Neural cell (in vitro differentiated cells): ENCODE measurements around the gene DCBLD1. TPM values are rescaled to one million over a fixed set of nuclear protein-coding genes. Genes with fewer than 3 reads are reported as not detected.

Experiments
- H2AFZ ChIP-seq: fragments of 200-600, 300-800 bp; sonication (generic), shearing (Covaris generic); 2 replicates; pipeline ENCODE4 v1.6.0; 2014; ENCODE audit warnings: low read depth, mild to moderate bottlenecking, antibody characterized with exemption, low read length, moderate library complexity
- H3F3A ChIP-seq: fragments of 200-600 bp; shearing (Covaris generic); 2 replicates; pipeline ENCODE4 v1.6.1; 2016; ENCODE audit warnings: mild to moderate bottlenecking, moderate library complexity, mixed read lengths, antibody characterized with exemption, low read length; ENCODE audit not compliant: insufficient read depth, poor library complexity, severe bottlenecking
- H3K27ac ChIP-seq: fragments of 200-600, 300-800 bp; sonication (generic), shearing (Covaris generic); 2 replicates; pipeline ENCODE4 v1.5.1; 2014; ENCODE audit warnings: mild to moderate bottlenecking, low read length, moderate library complexity
- H3K27me3 ChIP-seq: fragments of 300-800, 200-600 bp; sonication (generic), shearing (Covaris generic); 2 replicates; pipeline ENCODE4 v1.6.0; 2014; ENCODE audit warnings: mild to moderate bottlenecking, low read depth, low read length, moderate library complexity; ENCODE audit not compliant: insufficient read depth
- H3K36me3 ChIP-seq: fragments of 300-800, 200-600 bp; sonication (generic), shearing (Covaris generic); 2 replicates; pipeline ENCODE4 v1.5.1; 2014; ENCODE audit warnings: mild to moderate bottlenecking, antibody characterized with exemption, low read length, moderate library complexity; ENCODE audit not compliant: insufficient read depth
- H3K4me2 ChIP-seq: fragments of 300-800, 200-600 bp; sonication (generic), shearing (Covaris generic); 2 replicates; pipeline ENCODE4 v1.6.0; 2014; ENCODE audit warnings: mild to moderate bottlenecking, low read length
- H3K4me3 ChIP-seq: fragments of 300-800, 200-600 bp; sonication (generic), shearing (Covaris generic); 2 replicates; pipeline ENCODE4 v1.5.1; 2014; ENCODE audit warnings: mild to moderate bottlenecking, low read length, moderate library complexity
- H3K79me2 ChIP-seq: fragments of 200-600 bp; shearing (Covaris generic); replicated peaks from 2 replicates; pipeline ENCODE4 v1.6.0; 2014; ENCODE audit warnings: mild to moderate bottlenecking, low read length, moderate library complexity; ENCODE audit not compliant: insufficient read depth
- H3K9ac ChIP-seq: fragments of 300-800, 200-600 bp; sonication (generic), shearing (Covaris generic); 2 replicates; pipeline ENCODE4 v1.6.1; 2016; ENCODE audit warnings: mild to moderate bottlenecking, low read length, mixed read lengths
- H3K9me2 ChIP-seq: fragments of 200-600 bp; shearing (Covaris generic); 2 replicates; pipeline ENCODE4 v1.6.1; 2016; ENCODE audit warnings: mild to moderate bottlenecking, low read length, mixed read lengths; ENCODE audit not compliant: insufficient read depth
- H3K9me3 ChIP-seq: fragments of 200-600, 300-800 bp; sonication (generic), shearing (Covaris generic); 2 replicates; pipeline ENCODE4 v1.6.1; 2016; ENCODE audit warnings: mild to moderate bottlenecking, mixed run types, low read length, moderate library complexity, mixed read lengths
- H4K20me1 ChIP-seq: fragments of 200-600 bp; shearing (Covaris generic); 2 replicates; pipeline ENCODE4 v1.6.1; 2016; ENCODE audit warnings: mild to moderate bottlenecking, mixed run types; ENCODE audit not compliant: insufficient read depth
- CTCF ChIP-seq: fragments of 450-650 bp; IDR thresholded peaks from 2 replicates; pipeline ENCODE4 v1.5.1; 2014; ENCODE audit warnings: antibody characterized with exemption, mild to moderate bottlenecking, moderate library complexity; ENCODE audit not compliant: poor library complexity, severe bottlenecking
- EP300 ChIP-seq: fragments of 450-650 bp; conservative IDR thresholded peaks from 2 replicates; pipeline ENCODE4 v1.6.1; 2014; ENCODE audit warnings: antibody characterized with exemption, mild to moderate bottlenecking, moderate library complexity; ENCODE audit not compliant: poor library complexity, severe bottlenecking
- EZH2 ChIP-seq: fragments of 200-600, 300-800 bp; shearing (Covaris generic), sonication (generic); IDR thresholded peaks from 2 replicates; pipeline ENCODE4 v1.6.1; 2014; ENCODE audit warnings: antibody characterized with exemption, low read length, borderline replicate concordance, mild to moderate bottlenecking; ENCODE audit not compliant: insufficient read depth, poor library complexity, severe bottlenecking
- MXI1 ChIP-seq: fragments of 450-650 bp; conservative IDR thresholded peaks from 2 replicates; pipeline ENCODE4 v1.6.1; 2014; ENCODE audit warnings: antibody characterized with exemption, mild to moderate bottlenecking; ENCODE audit not compliant: poor library complexity, severe bottlenecking
- POLR2AphosphoS5 ChIP-seq: IDR thresholded peaks from 2 replicates; pipeline ENCODE4 v1.6.1; 2012
- RAD21 ChIP-seq: fragments of 450-650 bp; conservative IDR thresholded peaks from 2 replicates; pipeline ENCODE4 v1.6.1; 2014; ENCODE audit warnings: antibody characterized with exemption, mild to moderate bottlenecking, moderate library complexity
- REST ChIP-seq: IDR thresholded peaks from 2 replicates; pipeline ENCODE4 v1.6.1; 2012; ENCODE audit warnings: borderline replicate concordance
- SMC3 ChIP-seq: fragments of 450-650 bp; conservative IDR thresholded peaks from 2 replicates; pipeline ENCODE4 v1.6.1; 2014; ENCODE audit warnings: antibody characterized with exemption, mild to moderate bottlenecking, moderate library complexity; ENCODE audit not compliant: poor library complexity
- TAF1 ChIP-seq: IDR thresholded peaks from 2 replicates; pipeline ENCODE4 v1.6.1; 2012; ENCODE audit warnings: low read depth
- polyA plus RNA-seq: library from polyadenylated mRNA; depleted of rRNA; stranded (reverse); fragments of >200 nt; gene quantifications from 2 replicates; pipeline ENCODE4 v1.2.3, GENCODE V29; 2014

DCBLD1 gene
- polyA plus RNA-seq, 1 donor from 2014 or later = 11.4 TPM

GRCh38 chr6:117463762-117464665 lies 18.5 kb upstream of the DCBLD1 start:
- H3K36me3 ChIP-seq = no peaks in the 10 kb centered on the region
- no peak overlapping the region for H3K9ac ChIP-seq
- H3K9me3 ChIP-seq = no peaks in the 10 kb centered on the region
- no peaks in the 10 kb centered on the region for H3K79me2 ChIP-seq
- no peak overlapping the region for H2AFZ ChIP-seq
- no peaks in the 10 kb centered on the region for H3K27me3 ChIP-seq
- no peak for TF ChIP-seq RAD21
- no peak for TF ChIP-seq MXI1
- TF ChIP-seq POLR2AphosphoS5 = no peak
- TF ChIP-seq TAF1 = no peak
- no peak for TF ChIP-seq REST
- TF ChIP-seq CTCF = no peak
- no peak for TF ChIP-seq SMC3
- TF ChIP-seq EP300 = no peak
- TF ChIP-seq EZH2 = no peak
- H3K4me2 ChIP-seq = no peak overlapping the region
- H3F3A ChIP-seq = no peaks in the 10 kb centered on the region
- no peaks in the 10 kb centered on the region for H4K20me1 ChIP-seq
- no peaks in the 10 kb centered on the region for H3K9me2 ChIP-seq
- H3K27ac ChIP-seq = no peak overlapping the region
- no peak overlapping the region for H3K4me3 ChIP-seq

GRCh38 chr6:117464700-117465099 lies 17.8 kb upstream of the DCBLD1 start:
- no peaks in the 10 kb centered on the region for H3K79me2 ChIP-seq
- H3K27me3 ChIP-seq = no peaks in the 10 kb centered on the region
- no peaks in the 10 kb centered on the region for H3K9me2 ChIP-seq
- TF ChIP-seq CTCF (no peak), REST (no peak), MXI1 (no peak), TAF1 (no peak), EP300 (no peak), RAD21 (no peak), POLR2AphosphoS5 (no peak), SMC3 (no peak), EZH2 (no peak)
- no peak overlapping the region for H3K4me3 ChIP-seq
- no peaks in the 10 kb centered on the region for H3K36me3 ChIP-seq
- no peaks in the 10 kb centered on the region for H4K20me1 ChIP-seq
- H2AFZ ChIP-seq = no peak overlapping the region
- H3F3A ChIP-seq = no peaks in the 10 kb centered on the region
- H3K9me3 ChIP-seq = no peaks in the 10 kb centered on the region
- H3K27ac ChIP-seq = no peak overlapping the region
- no peak overlapping the region for H3K9ac ChIP-seq
- no peak overlapping the region for H3K4me2 ChIP-seq
